K562 (cell line): ENCODE measurements around the gene U2SURP. TPM values are rescaled to one million over a fixed set of nuclear protein-coding genes. Genes with fewer than 3 reads are reported as not detected.

Experiments
- BRD9 ChIP-seq: fragments of 450-650 bp; IDR thresholded peaks from 2 replicates; pipeline ENCODE4 v1.6.1; 2018; ENCODE audit warnings: low read depth; ENCODE audit not compliant: partially characterized antibody
- COPS2 ChIP-seq: fragments of 450-650 bp; conservative IDR thresholded peaks from 2 replicates; pipeline ENCODE4 v1.6.1; 2016; ENCODE audit warnings: mild to moderate bottlenecking, moderate library complexity
- CTCFL ChIP-seq: IDR thresholded peaks from 2 replicates; pipeline ENCODE4 v1.6.1; 2011; ENCODE audit warnings: borderline replicate concordance, low read depth, mild to moderate bottlenecking, moderate library complexity, low read length; ENCODE audit not compliant: insufficient read depth, poor library complexity, severe bottlenecking
- DNMT1 ChIP-seq: fragments of 450-650 bp; IDR thresholded peaks from 2 replicates; pipeline ENCODE4 v1.6.1; 2016; ENCODE audit warnings: antibody characterized with exemption, mild to moderate bottlenecking
- EP400 ChIP-seq: fragments of 450-650 bp; IDR thresholded peaks from 2 replicates; pipeline ENCODE4 v1.6.1; 2017; ENCODE audit warnings: antibody characterized with exemption, mild to moderate bottlenecking, moderate library complexity
- FOSL1 ChIP-seq: fragments of 200-800 bp; sonication (Bioruptor generic); conservative IDR thresholded peaks from 2 replicates; pipeline ENCODE4 v1.6.1; 2016; ENCODE audit warnings: missing genetic modification characterization, missing compliant biosample characterization
- HDAC1 ChIP-seq, 2 experiments: fragments of 450-650 bp; IDR thresholded peaks; 2 replicates each; pipeline ENCODE4 v1.6.1; 2016 to 2017; ENCODE audit warnings: inconsistent platforms in 1 of 2, mild to moderate bottlenecking in 1 of 2, moderate library complexity in 1 of 2
- HDAC8 ChIP-seq: fragments of 450-650 bp; IDR thresholded peaks from 2 replicates; pipeline ENCODE4 v1.6.1; 2016; ENCODE audit warnings: mild to moderate bottlenecking, missing genetic modification characterization, moderate library complexity, missing compliant biosample characterization
- KLF13 ChIP-seq: fragments of 450-650 bp; IDR thresholded peaks from 2 replicates; pipeline ENCODE4 v1.6.1; 2016; ENCODE audit warnings: missing genetic modification characterization, low read depth, mild to moderate bottlenecking, missing compliant biosample characterization, moderate library complexity, borderline replicate concordance
- L3MBTL2 ChIP-seq: fragments of 450-650 bp; IDR thresholded peaks from 2 replicates; pipeline ENCODE4 v1.6.1; 2016; ENCODE audit warnings: mild to moderate bottlenecking, moderate library complexity
- MCM5 ChIP-seq: fragments of 450-650 bp; IDR thresholded peaks from 2 replicates; pipeline ENCODE4 v1.6.1; 2016; ENCODE audit warnings: low read depth
- MNT ChIP-seq, 2 experiments: fragments of 450-650 bp; conservative IDR thresholded peaks; 2 replicates each; pipeline ENCODE4 v1.6.1; 2017; ENCODE audit warnings: mild to moderate bottlenecking in 2 of 2, moderate library complexity in 2 of 2
- MYBL2 ChIP-seq, 2 experiments: fragments of 450-650 bp in 1 of 2; sonication (generic) in 1 of 2; formaldehyde crosslinking in 1 of 2; IDR thresholded peaks; 2 replicates each; pipeline versions ENCODE4 v1.6.1 to v1.8.1; 2017 to 2022; ENCODE audit warnings: borderline replicate concordance in 1 of 2, inconsistent platforms in 1 of 2, low read depth in 1 of 2, mild to moderate bottlenecking in 1 of 2, missing genetic modification reagents in 1 of 2, moderate library complexity in 1 of 2
- SIX5 ChIP-seq, 2 experiments: IDR thresholded peaks; 2 replicates each; pipeline ENCODE4 v1.6.1; 2011; ENCODE audit warnings: low read length in 2 of 2, borderline replicate concordance in 1 of 2, low read depth in 1 of 2, mild to moderate bottlenecking in 1 of 2, moderate library complexity in 1 of 2; ENCODE audit not compliant: insufficient read depth in 1 of 2
- SRSF9 ChIP-seq: fragments of 200-400 bp; formaldehyde crosslinking; IDR thresholded peaks from 2 replicates; pipeline ENCODE4 v1.6.1; 2017; ENCODE audit warnings: low read depth, low read length, borderline replicate concordance
- TEAD4 ChIP-seq, 2 experiments: sonication (generic) in 1 of 2; formaldehyde crosslinking in 1 of 2; IDR thresholded peaks; 2 replicates each; pipeline versions ENCODE4 v1.6.1 to v1.8.0; 2012 to 2022; ENCODE audit warnings: borderline replicate concordance in 1 of 2, inconsistent platforms in 1 of 2, low read length in 1 of 2, mild to moderate bottlenecking in 1 of 2, missing genetic modification reagents in 1 of 2
- ZNF174 ChIP-seq: fragments of 250-450 bp; sonication (Bioruptor Pico); IDR thresholded peaks from 2 replicates; pipeline ENCODE4 v1.4.0; 2020; ENCODE audit warnings: mild to moderate bottlenecking
- ZNF212 ChIP-seq: fragments of 450-650 bp; formaldehyde crosslinking; IDR thresholded peaks from 2 replicates; pipeline ENCODE4 v1.4.0; 2020; ENCODE audit warnings: mild to moderate bottlenecking
- ZNF436 ChIP-seq: fragments of 250-450, 450-650 bp; sonication (Bioruptor Pico); formaldehyde crosslinking; IDR thresholded peaks from 2 replicates; pipeline ENCODE4 v1.7.0; 2020; ENCODE audit warnings: mild to moderate bottlenecking
- ZNF507 ChIP-seq: conservative IDR thresholded peaks from 2 replicates; pipeline ENCODE4 v1.6.1; 2017; ENCODE audit warnings: missing genetic modification characterization, missing compliant biosample characterization
- ZNF583 ChIP-seq: fragments of 250-450 bp; sonication (Bioruptor Pico); IDR thresholded peaks from 2 replicates; pipeline ENCODE4 v1.4.0; 2020
- polyA plus RNA-seq, 8 experiments: library from polyadenylated mRNA; depleted of rRNA in 4 of 8; stranded (reverse) in 5 of 8; unstranded in 3 of 8; fragments of >200 nt; fragmentation: Nextera tagmentation in 2 of 8; fragmentation: Illumina TruSeq in 1 of 8; extraction: Ambion mirVana in 2 of 8; extraction: Trizol in 1 of 8; gene quantifications; 2 replicates each; pipeline versions ENCODE4 v1.2.1 to v1.2.3, GENCODE V29; 2011 to 2014; ENCODE audit warnings: inconsistent platforms in 1 of 8, missing spikeins in 1 of 8
- total RNA-seq, 7 experiments: library from RNA; depleted of rRNA in 6 of 7; stranded (reverse); fragments of >200 nt in 6 of 7; fragmentation: Illumina TruSeq in 2 of 7; extraction: Trizol in 2 of 7; gene quantifications; 2 replicates each; pipeline versions ENCODE4 v1.2.1 to v1.2.3, GENCODE V29; 2011 to 2021; ENCODE audit warnings: low replicate concordance in 1 of 7
- TF ChIP-seq, protein P1 (sequence below), 2 experiments: IDR thresholded peaks; 2 replicates each; pipeline ENCODE4 v1.6.1; 2011; ENCODE audit warnings: borderline replicate concordance in 1 of 2, control low read depth in 1 of 2, low read depth in 1 of 2, low read length in 1 of 2, mild to moderate bottlenecking in 1 of 2, mixed read lengths in 1 of 2, moderate library complexity in 1 of 2; ENCODE audit not compliant: insufficient read depth in 1 of 2, insufficient read length in 1 of 2, poor library complexity in 1 of 2, severe bottlenecking in 1 of 2; ENCODE audit errors: extremely low read depth in 1 of 2

U2SURP gene
- total and polyA plus RNA-seq, 9 of the 15 experiments (the other 6 are each of a cell fraction or from before 2014, with no cell fraction given), result 128 to 322 (median 191) TPM

GRCh38 chr3:142976621-142977398 is 24.6 kb upstream of the U2SURP start (continued):
- TF ChIP-seq KLF13 (tag) (no peak), FOSL1 (tag) (peak; percentile 93), HDAC1 (IDR thresholded peaks at IDR 0.05) (peak in 1 of 2 experiments; percentile 81; a peak in 2 of 4 replicates), ZNF583 (CRISPR knock-in tag) (no peak), DNMT1 (no peak), SRSF9 (no peak), ZNF174 (CRISPR knock-in tag) (no peak), ZNF436 (no peak), COPS2 (no peak), ZNF507 (peak; percentile 65), BRD9 (peak; percentile 47), TEAD4 (IDR thresholded peaks at IDR 0.05; ENCODE audit: low read length) (peak; percentile 96), TEAD4 (CRISPR knock-in tag; IDR thresholded peaks at IDR 0.05; ENCODE audit: borderline replicate concordance) (no peak), EP400 (peak; percentile 67), MNT (conservative IDR thresholded peaks at IDR 0.05) (peak in 1 of 2 experiments; percentile 65; a peak in 1 of 4 replicates), MYBL2 (IDR thresholded peaks at IDR 0.05; ENCODE audit: low read depth) (no peak), MYBL2 (CRISPR knock-in tag; IDR thresholded peaks at IDR 0.05; ENCODE audit: borderline replicate concordance) (no peak), MCM5 (no peak), HDAC8 (tag) (no peak), L3MBTL2 (peak; percentile 77), ZNF212 (CRISPR knock-in tag) (no peak), CTCFL (no peak), SIX5 (IDR thresholded peaks at IDR 0.05; ENCODE audit: borderline replicate concordance in 1 of 2, insufficient read depth in 1 of 2, low read depth in 1 of 2, low read length in 2 of 2) (no peak)
- TF ChIP-seq, protein P1, sequence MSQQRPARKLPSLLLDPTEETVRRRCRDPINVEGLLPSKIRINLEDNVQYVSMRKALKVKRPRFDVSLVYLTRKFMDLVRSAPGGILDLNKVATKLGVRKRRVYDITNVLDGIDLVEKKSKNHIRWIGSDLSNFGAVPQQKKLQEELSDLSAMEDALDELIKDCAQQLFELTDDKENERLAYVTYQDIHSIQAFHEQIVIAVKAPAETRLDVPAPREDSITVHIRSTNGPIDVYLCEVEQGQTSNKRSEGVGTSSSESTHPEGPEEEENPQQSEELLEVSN (IDR thresholded peaks at IDR 0.05; ENCODE audit: borderline replicate concordance in 1 of 2, extremely low read depth in 1 of 2, insufficient read depth in 1 of 2, insufficient read length in 1 of 2, low read depth in 1 of 2, low read length in 1 of 2, poor library complexity in 1 of 2, severe bottlenecking in 1 of 2), result peak; percentile 36 to 50
